Naive B cell (primary cell): ENCODE results near the gene PLAA. TPM values are rescaled to one million over a fixed set of nuclear protein-coding genes. Genes with fewer than 3 reads are reported as not detected.
"Not testable (repeated sequence)": the region's sequence is repeated elsewhere in the genome, so short reads cannot be mapped to it uniquely, and the experiment has no call there.

Source experiments
- ATAC-seq, 2 donors: fragments of 150-1000 bp; cut with Tn5 transposase; 2 replicates each; pipeline ENCODE4 v1.10.0; 2021; ENCODE audit warnings: low read depth in 2 of 2, mild to moderate bottlenecking in 2 of 2, moderate library complexity in 2 of 2
- DNase-seq: peaks from one replicate; pipeline ENCODE4 v3.0.0; 2022
- H3K27ac Mint-ChIP-seq, 6 donors: one replicate each; pipeline ENCODE4 v1.8.0; 2020 to 2022; ENCODE audit warnings: mild to moderate bottlenecking in 6 of 6, mixed read lengths in 6 of 6, moderate library complexity in 5 of 6, inconsistent platforms in 2 of 6
- H3K27me3 Mint-ChIP-seq, 3 donors: one replicate each; pipeline ENCODE4 v1.8.0; 2021 to 2022; ENCODE audit warnings: mixed read lengths in 3 of 3, mild to moderate bottlenecking in 1 of 3
- H3K36me3 Mint-ChIP-seq, 2 donors: one replicate each; pipeline ENCODE4 v1.8.0; 2020 to 2022; ENCODE audit warnings: mixed read lengths in 2 of 2, inconsistent platforms in 1 of 2, mild to moderate bottlenecking in 1 of 2
- H3K4me1 Mint-ChIP-seq, 3 donors: one replicate each; pipeline ENCODE4 v1.8.0; 2020 to 2022; ENCODE audit warnings: mixed read lengths in 3 of 3, inconsistent platforms in 1 of 3, mild to moderate bottlenecking in 1 of 3, moderate library complexity in 1 of 3
- H3K4me3 Mint-ChIP-seq, 8 donors: one replicate each; pipeline ENCODE4 v1.8.0; 2020 to 2022; ENCODE audit warnings: mild to moderate bottlenecking in 8 of 8, mixed read lengths in 8 of 8, moderate library complexity in 8 of 8, inconsistent platforms in 2 of 8
- H3K9me3 Mint-ChIP-seq, 7 donors: one replicate each; pipeline ENCODE4 v1.8.0; 2020 to 2022; ENCODE audit warnings: mixed read lengths in 7 of 7, mild to moderate bottlenecking in 5 of 7, inconsistent platforms in 2 of 7, moderate library complexity in 1 of 7
- polyA plus RNA-seq, 6 donors: library from polyadenylated mRNA; unstranded; fragments of 300-500 nt; fragmentation: Illumina TruSeq; gene quantifications; one replicate each; pipeline ENCODE4 v1.2.3, GENCODE V29; 2021; ENCODE audit warnings: low read depth in 6 of 6

Gene PLAA
- polyA plus RNA-seq, 6 donors from 2014 or later, result 16.6 to 24.0 (median 22.9) TPM

- Mint-ChIP-seq H3K4me3 (no peak overlapping the region), H3K27ac (no peak overlapping the region), H3K9me3 (no peaks in the 10 kb centered on the region), H3K27me3 (no peaks in the 10 kb centered on the region), H3K36me3 (peaks cover 0 to 17% of the 10 kb centered on the region in 2 donors), H3K4me1 (no peaks in the 10 kb centered on the region)
- ATAC-seq, result no peak
- DNase-seq, result no peak
Measured at GRCh38 chr9:26904671-26905070, 42.4 kb downstream of the PLAA start.

GRCh38 chr9:26904070-26904469, 43.0 kb downstream of the PLAA start:
- no peaks in the 10 kb centered on the region for H3K4me1 Mint-ChIP-seq
- H3K36me3 Mint-ChIP-seq, result peaks cover 0 to 17% of the 10 kb centered on the region in 2 donors
- H3K27ac Mint-ChIP-seq, result no peak overlapping the region
- DNase-seq (no peak), ATAC-seq (no peak)
- H3K9me3 Mint-ChIP-seq, result no peaks in the 10 kb centered on the region
- no peak overlapping the region for H3K4me3 Mint-ChIP-seq
- no peaks in the 10 kb centered on the region for H3K27me3 Mint-ChIP-seq

- peak overlapping the region; percentile 94 to 100 (median 100) for H3K4me3 Mint-ChIP-seq
- ATAC-seq (no peak), DNase-seq (no peak)
- peaks cover 0 to 6% (median 3%) of the 10 kb centered on the region in 7 donors for H3K9me3 Mint-ChIP-seq
- peaks cover 18 to 49% (median 41%) of the 10 kb centered on the region in 3 donors for H3K4me1 Mint-ChIP-seq
- peak overlapping the region; percentile 98 to 100 (median 100) for H3K27ac Mint-ChIP-seq
- no peaks in the 10 kb centered on the region for H3K27me3 Mint-ChIP-seq
- peaks cover 0 to 16% of the 10 kb centered on the region in 2 donors for H3K36me3 Mint-ChIP-seq
Measured at GRCh38 chr9:26893030-26893676, 53.9 kb downstream of the PLAA start.

- Mint-ChIP-seq H3K4me3 (peak within 1 kb of the TSS; percentile 94 to 100 (median 100)), H3K27me3 (no peaks in the 10 kb centered on the region), H3K4me1 (peaks cover 21 to 52% (median 45%) of the 10 kb centered on the region in 3 donors), H3K27ac (peak within 1 kb of the TSS; percentile 98 to 100 (median 100)), H3K36me3 (peaks cover 0 to 16% of the 10 kb centered on the region in 2 donors), H3K9me3 (peaks cover 0 to 6% (median 3%) of the 10 kb centered on the region in 7 donors)
- ATAC-seq (peak; percentile 95), DNase-seq (peak; percentile 93)
Measured at GRCh38 chr9:26892251-26893029, 54.6 kb downstream of the PLAA start, which contains the start of gene CAAP1. Gene CAAP1 (minus strand): TSS chr9:26892802. CDS start chr9:26892715, 87 bp downstream.

GRCh38 chr9:26891726-26892125, 55.3 kb downstream of the PLAA start:
- Mint-ChIP-seq H3K27ac (peak overlapping the region; percentile 98 to 100 (median 100)), H3K4me1 (peaks cover 21 to 52% (median 45%) of the 10 kb centered on the region in 3 donors), H3K27me3 (no peaks in the 10 kb centered on the region), H3K9me3 (peaks cover 0 to 6% (median 3%) of the 10 kb centered on the region in 7 donors), H3K4me3 (peak overlapping the region; percentile 94 to 100 (median 100)), H3K36me3 (peaks cover 0 to 16% of the 10 kb centered on the region in 2 donors)
- ATAC-seq (no peak), DNase-seq (no peak)

- peaks cover 21 to 52% (median 45%) of the 10 kb centered on the region in 3 donors for H3K4me1 Mint-ChIP-seq
- peak overlapping the region in 1 of 6 donors; percentile 40 for H3K27ac Mint-ChIP-seq
- H3K27me3 Mint-ChIP-seq, result no peaks in the 10 kb centered on the region
- no peak for DNase-seq
- no peak for ATAC-seq
- H3K36me3 Mint-ChIP-seq, result peaks cover 2 to 11% of the 10 kb centered on the region in 2 donors
- H3K4me3 Mint-ChIP-seq, result peak overlapping the region in 1 of 8 donors; percentile 70
- H3K9me3 Mint-ChIP-seq, result no peaks in the 10 kb centered on the region
Measured at GRCh38 chr9:26888271-26888670, 58.8 kb downstream of the PLAA start.

GRCh38 chr9:26882154-26882553, 64.9 kb downstream of the PLAA start:
- no peaks in the 10 kb centered on the region for H3K27me3 Mint-ChIP-seq
- H3K36me3 Mint-ChIP-seq, result peaks cover 31 to 42% of the 10 kb centered on the region in 2 donors
- H3K9me3 Mint-ChIP-seq, result peaks cover 7 to 33% (median 16%) of the 10 kb centered on the region in 7 donors
- no peak overlapping the region for H3K27ac Mint-ChIP-seq
- peaks cover 0 to 4% (median 0%) of the 10 kb centered on the region in 3 donors for H3K4me1 Mint-ChIP-seq
- no peak overlapping the region for H3K4me3 Mint-ChIP-seq
- DNase-seq, result no peak
- ATAC-seq, result no peak

GRCh38 chr9:26880262-26880661, 66.8 kb downstream of the PLAA start:
- Mint-ChIP-seq H3K36me3 (peaks cover 31 to 50% of the 10 kb centered on the region in 2 donors), H3K4me1 (peaks cover 0 to 4% (median 0%) of the 10 kb centered on the region in 3 donors), H3K27me3 (no peaks in the 10 kb centered on the region), H3K4me3 (no peak overlapping the region), H3K9me3 (peaks cover 7 to 33% (median 16%) of the 10 kb centered on the region in 7 donors), H3K27ac (no peak overlapping the region)
- ATAC-seq (no peak), DNase-seq (no peak)

- not testable (repeated sequence) for ATAC-seq, H3K27ac Mint-ChIP-seq, H3K4me3 Mint-ChIP-seq, H3K27me3 Mint-ChIP-seq, H3K4me1 Mint-ChIP-seq, DNase-seq
- peaks cover 1 to 17% (median 12%) of the 10 kb centered on the region in 7 donors for H3K9me3 Mint-ChIP-seq
- H3K36me3 Mint-ChIP-seq, result peaks cover 19 to 27% of the 10 kb centered on the region in 2 donors
Measured at GRCh38 chr9:26875155-26875554, 71.9 kb downstream of the PLAA start.

- no peaks in the 10 kb centered on the region for H3K4me1 Mint-ChIP-seq
- H3K36me3 Mint-ChIP-seq, result peaks cover 0 to 22% of the 10 kb centered on the region in 2 donors
- H3K27me3 Mint-ChIP-seq, result no peaks in the 10 kb centered on the region
- no peak for ATAC-seq
- DNase-seq, result no peak
- no peak overlapping the region for H3K27ac Mint-ChIP-seq
- no peak overlapping the region for H3K4me3 Mint-ChIP-seq
- no peaks in the 10 kb centered on the region for H3K9me3 Mint-ChIP-seq
Measured at GRCh38 chr9:26870292-26870691, 76.8 kb downstream of the PLAA start.

GRCh38 chr9:26863074-26863473, 84.0 kb downstream of the PLAA start:
- Mint-ChIP-seq H3K36me3 (peaks cover 8 to 11% of the 10 kb centered on the region in 2 donors), H3K4me3 (no peak overlapping the region), H3K4me1 (no peaks in the 10 kb centered on the region), H3K27me3 (no peaks in the 10 kb centered on the region), H3K9me3 (no peaks in the 10 kb centered on the region), H3K27ac (no peak overlapping the region)
- ATAC-seq (no peak), DNase-seq (no peak)

GRCh38 chr9:26856413-26857032, 90.5 kb downstream of the PLAA start:
- peaks cover 8 to 9% of the 10 kb centered on the region in 2 donors for H3K36me3 Mint-ChIP-seq
- DNase-seq (no peak), ATAC-seq (no peak)
- H3K27me3 Mint-ChIP-seq, result no peaks in the 10 kb centered on the region
- H3K4me3 Mint-ChIP-seq, result no peak overlapping the region
- no peaks in the 10 kb centered on the region for H3K4me1 Mint-ChIP-seq
- no peak overlapping the region for H3K27ac Mint-ChIP-seq
- peaks cover 0 to 2% (median 0%) of the 10 kb centered on the region in 7 donors for H3K9me3 Mint-ChIP-seq
